DND-41 (cell line): ENCODE results near the gene TEX11.
"Not testable (repeated sequence)": the region's sequence is repeated elsewhere in the genome, so short reads cannot be mapped to it uniquely, and the experiment has no call there.

Source experiments
- ATAC-seq: fragments of 200-7000 bp; cut with Tn5 transposase; 3 replicates; pipeline ENCODE4 v1.9.1; 2021; ENCODE audit warnings: low read depth; ENCODE audit not compliant: insufficient read depth
- DNase-seq: peaks from one replicate; pipeline ENCODE4 v3.0.0-alpha.2; 2020
- H2AFZ ChIP-seq: 2 replicates; pipeline ENCODE4 v1.6.0; 2012; ENCODE audit warnings: low read depth, low read length
- H3K27ac ChIP-seq: 2 replicates; pipeline ENCODE4 v1.5.1; 2012; ENCODE audit warnings: low read length, inconsistent platforms
- H3K27me3 ChIP-seq: fragments of 200-600 bp; sonication (generic); 2 replicates; pipeline ENCODE4 v1.6.0; 2012; ENCODE audit warnings: low read length, mild to moderate bottlenecking, inconsistent platforms; ENCODE audit not compliant: insufficient read depth, poor library complexity
- H3K36me3 ChIP-seq: 2 replicates; pipeline ENCODE4 v1.5.1; 2012; ENCODE audit warnings: low read length, inconsistent platforms; ENCODE audit not compliant: insufficient read depth
- H3K4me1 ChIP-seq: 2 replicates; pipeline ENCODE4 v1.5.1; 2012; ENCODE audit warnings: mild to moderate bottlenecking, low read length; ENCODE audit not compliant: insufficient read depth
- H3K4me2 ChIP-seq: 2 replicates; pipeline ENCODE4 v1.6.0; 2012; ENCODE audit warnings: mild to moderate bottlenecking, moderate library complexity, low read length, inconsistent platforms; ENCODE audit not compliant: insufficient read depth
- H3K4me3 ChIP-seq, 2 experiments: fragments of 200-600 bp in 1 of 2; shearing (Covaris generic) in 1 of 2; 2 replicates each; pipeline ENCODE4 v1.5.1; 2012 to 2016; ENCODE audit warnings: inconsistent platforms in 2 of 2, low read length in 2 of 2, mild to moderate bottlenecking in 2 of 2, low read depth in 1 of 2, moderate library complexity in 1 of 2
- H3K79me2 ChIP-seq: 2 replicates; pipeline ENCODE4 v1.6.0; 2012; ENCODE audit warnings: low read length, inconsistent platforms; ENCODE audit not compliant: insufficient read depth
- H3K9ac ChIP-seq: 2 replicates; pipeline ENCODE4 v1.6.0; 2012; ENCODE audit warnings: low read depth, mild to moderate bottlenecking, inconsistent platforms, low read length, moderate library complexity
- H3K9me3 ChIP-seq: 2 replicates; pipeline ENCODE4 v1.5.1; 2012; ENCODE audit warnings: low read length, moderate library complexity, mild to moderate bottlenecking, inconsistent platforms; ENCODE audit not compliant: insufficient read depth, severe bottlenecking
- H4K20me1 ChIP-seq: 2 replicates; pipeline ENCODE4 v1.6.0; 2012; ENCODE audit warnings: low read length; ENCODE audit not compliant: insufficient read depth
- CTCF ChIP-seq: IDR thresholded peaks from 2 replicates; pipeline ENCODE4 v1.5.1; 2012; ENCODE audit warnings: borderline replicate concordance, low read length, moderate library complexity, mild to moderate bottlenecking; ENCODE audit not compliant: poor library complexity, severe bottlenecking; ENCODE audit errors: extremely low read depth
- EZH2 ChIP-seq: IDR thresholded peaks from 3 replicates; pipeline ENCODE4 v1.6.1; 2012; ENCODE audit warnings: borderline replicate concordance, low read depth, mild to moderate bottlenecking, moderate library complexity, low read length, inconsistent platforms; ENCODE audit not compliant: severe bottlenecking

The TEX11 gene

GRCh38 chrX:70657546-70657945, 251.0 kb downstream of the TEX11 start:
- not testable (repeated sequence) for H3K79me2 ChIP-seq, H2AFZ ChIP-seq, H3K36me3 ChIP-seq, H4K20me1 ChIP-seq, H3K4me2 ChIP-seq, H3K9ac ChIP-seq, DNase-seq, H3K27me3 ChIP-seq, H3K27ac ChIP-seq, H3K4me1 ChIP-seq, H3K4me3 ChIP-seq, H3K9me3 ChIP-seq, ATAC-seq

DNA sequence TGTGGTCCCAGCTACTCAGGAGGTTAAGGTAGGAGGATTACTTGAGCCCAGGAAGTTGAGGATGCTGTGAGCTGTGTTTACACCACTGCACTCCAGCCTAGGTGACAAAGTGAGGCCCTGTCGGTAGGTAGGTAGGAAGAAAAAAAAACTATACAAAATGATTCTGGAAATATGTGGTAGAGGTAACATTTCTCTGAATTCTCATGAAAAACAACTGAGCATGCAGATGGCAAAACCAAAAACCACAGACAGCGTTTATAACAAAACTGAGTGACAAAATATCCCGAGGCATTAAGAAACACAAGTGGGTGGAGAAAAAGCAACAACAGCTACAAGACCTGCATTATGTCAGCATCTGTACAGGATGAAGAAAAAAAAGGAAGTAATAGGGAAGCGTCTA, 252.2 kb downstream of the TEX11 start:
- H3K27ac ChIP-seq, result no peak overlapping the region
- H3K4me1 ChIP-seq, result no peaks in the 10 kb centered on the region
- H3K79me2 ChIP-seq, result no peaks in the 10 kb centered on the region
- H3K36me3 ChIP-seq, result no peaks in the 10 kb centered on the region
- H3K4me3 ChIP-seq, result no peak overlapping the region
- ATAC-seq (no peak), DNase-seq (no peak)
- TF ChIP-seq CTCF (no peak), EZH2 (no peak)
- H2AFZ ChIP-seq, result no peak overlapping the region
- H3K27me3 ChIP-seq, result no peaks in the 10 kb centered on the region
- no peak overlapping the region for H3K9ac ChIP-seq
- H4K20me1 ChIP-seq, result no peaks in the 10 kb centered on the region
- H3K4me2 ChIP-seq, result no peak overlapping the region
- H3K9me3 ChIP-seq, result no peaks in the 10 kb centered on the region

- H3K79me2 ChIP-seq, H3K4me2 ChIP-seq, H3K4me3 ChIP-seq, H3K9ac ChIP-seq, H3K36me3 ChIP-seq, H3K9me3 ChIP-seq, H3K27ac ChIP-seq, H3K4me1 ChIP-seq, DNase-seq, ATAC-seq, H2AFZ ChIP-seq, H4K20me1 ChIP-seq, H3K27me3 ChIP-seq: not testable (repeated sequence)
Measured at GRCh38 chrX:70647910-70648309, 260.6 kb downstream of the TEX11 start.

DNA sequence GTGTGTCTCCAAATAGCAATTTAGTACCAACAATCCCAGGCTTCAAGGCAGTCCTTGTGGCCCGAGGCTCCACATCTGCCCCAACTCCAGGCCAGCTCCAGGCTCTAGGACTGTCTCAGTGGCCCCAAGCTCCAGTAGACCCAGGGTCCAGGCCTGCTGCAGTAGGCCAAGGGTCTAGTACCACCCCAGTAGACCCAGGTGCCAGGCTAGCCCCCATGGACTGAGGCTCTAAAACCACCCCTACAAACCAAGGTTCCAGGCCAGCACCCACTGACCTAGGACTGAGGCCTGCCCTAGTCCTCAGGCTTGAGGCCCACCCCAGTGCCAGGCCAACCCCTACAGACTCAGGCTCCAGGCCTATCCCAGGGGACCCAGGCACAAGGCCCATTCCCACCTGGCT, 272.3 kb downstream of the TEX11 start:
- Histone ChIP-seq H2AFZ (no peak overlapping the region), H3K79me2 (no peaks in the 10 kb centered on the region), H3K9me3 (no peaks in the 10 kb centered on the region), H3K9ac (no peak overlapping the region), H3K27ac (no peak overlapping the region), H3K27me3 (no peaks in the 10 kb centered on the region), H4K20me1 (no peaks in the 10 kb centered on the region), H3K4me2 (no peak overlapping the region), H3K36me3 (no peaks in the 10 kb centered on the region), H3K4me3 (no peak overlapping the region), H3K4me1 (no peaks in the 10 kb centered on the region)
- TF ChIP-seq EZH2 (no peak), CTCF (no peak)
- DNase-seq (no peak), ATAC-seq (no peak)
